H1 (cell line): ENCODE data around the gene SLC2A4RG. TPM values are rescaled to one million over a fixed set of nuclear protein-coding genes. Genes with fewer than 3 reads are reported as not detected.

Experiments
- CTCF ChIA-PET: fragments of 300-600 bp; sonication (Branson Sonifier 250); formaldehyde crosslinking; loops from one replicate; lab custom pipeline; 2021; ENCODE audit not compliant: partially characterized antibody; lab: Charles Lee
- POLR2A ChIA-PET: fragments of 300-600 bp; sonication (Branson Sonifier 250); formaldehyde crosslinking; loops from one replicate; lab custom pipeline; 2021; ENCODE audit warnings: inconsistent platforms; ENCODE audit not compliant: partially characterized antibody; lab: Charles Lee
- DNase-seq, 2 experiments: peaks; one replicate each; pipeline versions ENCODE4 v3.0.0 to v3.0.0-alpha.2; 2010 to 2022; ENCODE audit warnings: low spot score in 2 of 2, low read depth in 1 of 2, mixed read lengths in 1 of 2
- FAIRE-seq: peaks from 2 replicates; lab custom pipeline; 2011; peaks lifted over from hg19 to GRCh38; lab: Jason Lieb, UNC
- H2AFZ ChIP-seq: 2 replicates; pipeline ENCODE4 v1.8.1; 2012; ENCODE audit warnings: low read length, inconsistent platforms
- H2AK5ac ChIP-seq: 2 replicates; pipeline ENCODE4 v1.6.1; 2013; ENCODE audit warnings: low read depth, low read length
- H2BK120ac ChIP-seq: replicated peaks from 2 replicates; pipeline ENCODE3; 2013; ENCODE audit warnings: low read depth, low read length, inconsistent platforms
- H2BK12ac ChIP-seq: 2 replicates; pipeline ENCODE4 v1.6.1; 2013; ENCODE audit warnings: low read depth, low read length
- H2BK15ac ChIP-seq: 2 replicates; pipeline ENCODE4 v1.6.1; 2013; ENCODE audit warnings: low read length
- H2BK20ac ChIP-seq: 2 replicates; pipeline ENCODE4 v1.6.1; 2013; ENCODE audit warnings: low read length
- H2BK5ac ChIP-seq: 2 replicates; pipeline ENCODE4 v1.6.1; 2013; ENCODE audit warnings: low read depth, low read length
- H3K14ac ChIP-seq: 2 replicates; pipeline ENCODE4 v1.6.1; 2013; ENCODE audit warnings: inconsistent platforms; ENCODE audit not compliant: insufficient read length
- H3K18ac ChIP-seq: 2 replicates; pipeline ENCODE4 v1.6.1; 2013; ENCODE audit warnings: low read length; ENCODE audit errors: extremely low read depth
- H3K23ac ChIP-seq: 2 replicates; pipeline ENCODE4 v1.6.1; 2013; ENCODE audit warnings: inconsistent platforms; ENCODE audit not compliant: insufficient read length
- H3K23me2 ChIP-seq: 2 replicates; pipeline ENCODE4 v1.6.1; 2013; ENCODE audit warnings: low read depth, low read length
- H3K27ac ChIP-seq: 2 replicates; pipeline ENCODE4 v1.6.1; 2011; ENCODE audit warnings: low read depth, low read length, inconsistent platforms
- H3K27me3 ChIP-seq, 4 experiments: replicated peaks in 1 of 4; 1 replicate in 1 of 4; 2 replicates in 3 of 4; pipeline versions ENCODE4 v1.6.1 to v1.8.1; 2011 to 2013; ENCODE audit warnings: low read length in 3 of 4, mild to moderate bottlenecking in 3 of 4, inconsistent platforms in 2 of 4, mixed read lengths in 2 of 4, moderate library complexity in 1 of 4; ENCODE audit not compliant: control insufficient read depth in 3 of 4, insufficient read depth in 3 of 4; ENCODE audit errors: extremely low read depth in 1 of 4
- H3K36me3 ChIP-seq, 4 experiments: 2 replicates each; pipeline versions ENCODE4 v1.6.1 to v1.8.1; 2011 to 2013; ENCODE audit warnings: mild to moderate bottlenecking in 4 of 4, low read length in 3 of 4, moderate library complexity in 2 of 4, control low read depth in 1 of 4, inconsistent platforms in 1 of 4; ENCODE audit not compliant: insufficient read depth in 4 of 4, control insufficient read depth in 2 of 4
- H3K4ac ChIP-seq: replicated peaks from 2 replicates; pipeline ENCODE3; 2013; ENCODE audit warnings: low read length, low read depth, mixed read lengths, inconsistent platforms; ENCODE audit not compliant: insufficient read length
- H3K4me1 ChIP-seq, 4 experiments: replicated peaks in 1 of 4; 1 replicate in 1 of 4; 2 replicates in 3 of 4; pipeline versions ENCODE4 v1.6.1 to v1.8.1; 2011 to 2013; ENCODE audit warnings: low read length in 3 of 4, inconsistent platforms in 2 of 4, mixed read lengths in 1 of 4; ENCODE audit not compliant: insufficient read depth in 4 of 4, control insufficient read depth in 3 of 4
- H3K4me2 ChIP-seq, 2 experiments: 2 replicates each; pipeline versions ENCODE4 v1.6.1 to v1.8.1; 2011 to 2013; ENCODE audit warnings: low read depth in 2 of 2, low read length in 2 of 2, control low read depth in 1 of 2, inconsistent platforms in 1 of 2, mild to moderate bottlenecking in 1 of 2; ENCODE audit not compliant: insufficient read depth in 1 of 2
- H3K4me3 ChIP-seq, 4 experiments: fragments of 200-600, 300-600 bp in 1 of 4; sonication (generic), shearing (Covaris generic), sonication (Bioruptor Twin) in 1 of 4; 2 replicates each; pipeline versions ENCODE4 v1.5.1 to v1.8.1; 2011 to 2016; ENCODE audit warnings: low read length in 4 of 4, low read depth in 3 of 4, control low read depth in 2 of 4, inconsistent platforms in 2 of 4, mild to moderate bottlenecking in 2 of 4, mixed read lengths in 1 of 4, moderate library complexity in 1 of 4; ENCODE audit not compliant: insufficient read depth in 2 of 4; ENCODE audit errors: extremely low read depth in 1 of 4
- H3K56ac ChIP-seq: replicated peaks from 2 replicates; pipeline ENCODE3; 2013; ENCODE audit warnings: low read depth, mild to moderate bottlenecking, mixed read lengths, low read length, inconsistent platforms; ENCODE audit not compliant: insufficient read length
- H3K79me1 ChIP-seq: 2 replicates; pipeline ENCODE4 v1.6.1; 2013; ENCODE audit warnings: low read depth, low read length, control low read depth
- H3K79me2 ChIP-seq, 2 experiments: 2 replicates each; pipeline versions ENCODE4 v1.6.1 to v1.8.1; 2012 to 2013; ENCODE audit warnings: low read length in 2 of 2, mild to moderate bottlenecking in 2 of 2, inconsistent platforms in 1 of 2; ENCODE audit not compliant: insufficient read depth in 2 of 2, control insufficient read depth in 1 of 2
- H3K9ac ChIP-seq, 4 experiments: replicated peaks in 1 of 4; 1 replicate in 1 of 4; 2 replicates in 3 of 4; pipeline versions ENCODE4 v1.6.1 to v1.8.1; 2011 to 2013; ENCODE audit warnings: low read depth in 3 of 4, low read length in 3 of 4, control low read depth in 2 of 4, mild to moderate bottlenecking in 2 of 4, moderate library complexity in 2 of 4, inconsistent platforms in 1 of 4; ENCODE audit errors: extremely low read depth in 1 of 4
- H3K9me3 ChIP-seq, 2 experiments: 2 replicates each; pipeline versions ENCODE4 v1.6.1 to v1.8.1; 2012 to 2013; ENCODE audit warnings: mild to moderate bottlenecking in 2 of 2, moderate library complexity in 2 of 2, control low read depth in 1 of 2, inconsistent platforms in 1 of 2, low read depth in 1 of 2, low read length in 1 of 2, mixed read lengths in 1 of 2; ENCODE audit not compliant: insufficient read depth in 2 of 2
- H4K20me1 ChIP-seq, 2 experiments: replicated peaks in 1 of 2; 2 replicates each; pipeline versions ENCODE3 to v1.8.1; 2011 to 2013; ENCODE audit warnings: inconsistent platforms in 2 of 2, low read length in 2 of 2, mild to moderate bottlenecking in 1 of 2; ENCODE audit not compliant: insufficient read depth in 2 of 2, control insufficient read depth in 1 of 2
- H4K5ac ChIP-seq: 2 replicates; pipeline ENCODE4 v1.6.1; 2013; ENCODE audit warnings: low read length, low read depth, mixed read lengths, inconsistent platforms; ENCODE audit not compliant: insufficient read length
- H4K8ac ChIP-seq: 2 replicates; pipeline ENCODE4 v1.8.0; 2013; ENCODE audit warnings: mild to moderate bottlenecking, moderate library complexity, low read length, inconsistent platforms; ENCODE audit not compliant: insufficient read depth; ENCODE audit errors: extremely low read depth
- H4K91ac ChIP-seq: replicated peaks from 2 replicates; pipeline ENCODE3; 2013; ENCODE audit warnings: low read length, mixed read lengths, inconsistent platforms; ENCODE audit not compliant: insufficient read length
- KDM5A ChIP-seq: fragments of 200-600 bp; IDR thresholded peaks from 2 replicates; pipeline ENCODE4 v1.7.1; 2012; ENCODE audit warnings: mild to moderate bottlenecking, low read length, inconsistent platforms, mixed read lengths
- PHF8 ChIP-seq: fragments of 200-600 bp; sonication (generic); conservative IDR thresholded peaks from 2 replicates; pipeline ENCODE4 v1.7.1; 2012; ENCODE audit warnings: low read depth, mild to moderate bottlenecking, inconsistent platforms, low read length, moderate library complexity
- POU5F1 ChIP-seq: IDR thresholded peaks from 2 replicates; pipeline ENCODE4 v1.6.1; 2011; ENCODE audit warnings: low read depth, mild to moderate bottlenecking, low read length, moderate library complexity
- TCF12 ChIP-seq: IDR thresholded peaks from 2 replicates; pipeline ENCODE4 v1.6.1; 2011; ENCODE audit warnings: low read depth, mild to moderate bottlenecking, low read length
- WGBS, 2 experiments: shearing (Covaris generic) in 1 of 2; methylation state at CpG; one replicate each; pipeline versions ENCODE4 v1.1.6 to v1.1.7; 2013 to 2015; ENCODE audit warnings: low lambda C conversion rate in 2 of 2, mixed read lengths in 2 of 2, inconsistent platforms in 1 of 2, low coverage in 1 of 2, missing lambda C conversion rate in 1 of 2; ENCODE audit not compliant: insufficient replicate concordance in 2 of 2, insufficient coverage in 1 of 2, insufficient read length in 1 of 2; ENCODE audit errors: extremely low coverage in 1 of 2, missing lambda C conversion rate in 1 of 2; 5-methylcytosine and 5-hydroxymethylcytosine counted together
- long read RNA-seq, 2 experiments: library from RNA in 1 of 2; library from capped mRNA in 1 of 2; stranded (forward); transcript quantifications; one replicate each; pipeline ENCODE4 v2.0.0, GENCODE V29; 2021; ENCODE audit warnings: inconsistent platforms in 1 of 2
- polyA minus RNA-seq, 3 experiments: library from RNA; depleted of rRNA, polyadenylated mRNA; stranded (reverse); fragments of >200 nt; gene quantifications; 1 replicate in 2 of 3; 2 replicates in 1 of 3; pipeline ENCODE4 v1.2.3, GENCODE V29; 2011
- polyA plus RNA-seq, 7 experiments: library from polyadenylated mRNA; depleted of rRNA in 3 of 7; stranded (reverse) in 5 of 7; unstranded in 2 of 7; fragments of >200 nt in 5 of 7; fragments of 200-250 nt in 2 of 7; gene quantifications; 1 replicate in 5 of 7; 2 replicates in 1 of 7; 4 replicates in 1 of 7; pipeline versions ENCODE4 v1.2.1 to v1.2.3, GENCODE V29; 2011 to 2013; ENCODE audit warnings: missing spikeins in 2 of 7, mixed read lengths in 2 of 7
- total RNA-seq: library from RNA; stranded (reverse); fragmentation: NEBNext Ultra II Directional; extraction: Animal tissue kit (Norgen Biotek cat#: 25700); gene quantifications from 2 replicates; pipeline ENCODE4 v1.2.1, GENCODE V29; 2021

Gene SLC2A4RG, protein sequence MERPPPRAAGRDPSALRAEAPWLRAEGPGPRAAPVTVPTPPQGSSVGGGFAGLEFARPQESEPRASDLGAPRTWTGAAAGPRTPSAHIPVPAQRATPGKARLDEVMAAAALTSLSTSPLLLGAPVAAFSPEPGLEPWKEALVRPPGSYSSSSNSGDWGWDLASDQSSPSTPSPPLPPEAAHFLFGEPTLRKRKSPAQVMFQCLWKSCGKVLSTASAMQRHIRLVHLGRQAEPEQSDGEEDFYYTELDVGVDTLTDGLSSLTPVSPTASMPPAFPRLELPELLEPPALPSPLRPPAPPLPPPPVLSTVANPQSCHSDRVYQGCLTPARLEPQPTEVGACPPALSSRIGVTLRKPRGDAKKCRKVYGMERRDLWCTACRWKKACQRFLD
- total RNA-seq (25.0 and 29.1 TPM in 2 replicates), polyA plus RNA-seq (2011; rRNA removed) (15.9 and 32.9 TPM in 2 replicates), polyA minus RNA-seq (2011; rRNA and poly(A)+ RNA removed) (2.3 and 2.8 TPM in 2 replicates)
- polyA plus RNA-seq (2011; cell fraction: cytosol; rRNA removed) = 25.5 TPM
- polyA plus RNA-seq (2011; cell fraction: nucleus; rRNA removed) = 164 TPM
- polyA plus RNA-seq (2012, experiment 1 of 2) = 12.2 to 32.2 TPM (median 25.5 TPM) in 4 replicates
- polyA plus RNA-seq (2012, experiment 2 of 2) = 12.8 TPM
- 33.5 TPM for polyA plus RNA-seq (2013, experiment 1 of 2)
- polyA plus RNA-seq (2013, experiment 2 of 2) = 30.8 TPM
- 14.1 TPM for polyA minus RNA-seq (2011; cell fraction: cytosol; rRNA and poly(A)+ RNA removed)
- polyA minus RNA-seq (2011; cell fraction: nucleus; rRNA and poly(A)+ RNA removed) = 22.7 TPM
- long read RNA-seq, experiment 1, transcript SLC2A4RG-201 (8 exons, 1,731 nt) = major isoform, 6 of 28 reads
- long read RNA-seq, experiment 1, partial matches to known transcripts = 18 of 28 reads
- long read RNA-seq, experiment 1, other reads (novel, unspliced or antisense) = 4 of 28 reads
- long read RNA-seq, experiment 2 = 0 reads

DNA sequence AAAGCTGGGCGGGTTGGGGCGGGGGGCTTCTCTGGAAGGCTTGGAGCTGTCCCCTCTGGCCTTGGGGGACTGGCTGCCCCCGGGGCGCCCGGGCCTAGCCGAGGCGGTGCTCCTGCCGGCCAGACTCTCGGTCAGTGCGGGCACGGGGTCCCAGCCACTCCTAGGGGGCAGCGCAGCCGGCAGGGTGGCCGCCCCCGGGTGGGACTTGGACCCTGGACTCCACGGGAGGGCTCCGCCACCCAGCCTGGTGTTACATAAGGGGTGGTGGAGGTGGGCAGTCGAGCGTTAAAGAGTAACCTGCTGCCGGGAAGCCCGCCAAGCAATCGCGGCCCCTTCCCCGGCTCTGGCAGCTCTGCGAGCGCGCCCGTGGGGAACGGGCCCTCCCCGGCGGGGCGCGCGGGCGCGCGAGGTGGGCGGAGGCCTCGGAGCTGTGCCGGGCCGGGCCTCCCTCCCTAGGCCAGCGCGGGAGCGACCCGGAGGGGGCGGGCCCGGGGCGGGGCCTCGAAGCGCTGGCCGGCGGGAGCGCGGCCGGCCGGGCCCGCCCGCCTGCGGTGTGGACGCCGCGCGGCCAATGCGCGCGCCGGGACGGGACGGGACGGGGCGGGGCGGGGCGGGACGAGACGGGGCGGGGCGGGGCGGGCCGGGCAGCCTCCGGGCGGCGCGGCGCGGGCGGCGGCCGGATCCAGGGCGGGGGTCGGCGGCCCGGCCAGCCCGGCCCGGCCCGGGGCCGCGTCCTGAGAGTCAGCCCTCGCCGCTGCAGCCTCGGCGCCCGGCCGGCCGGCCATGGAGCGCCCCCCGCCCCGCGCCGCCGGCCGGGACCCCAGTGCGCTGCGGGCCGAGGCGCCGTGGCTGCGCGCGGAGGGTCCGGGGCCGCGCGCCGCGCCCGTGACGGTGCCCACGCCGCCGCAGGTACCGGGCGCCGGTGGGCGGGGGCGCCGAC, at the start of gene SLC2A4RG:
SLC2A4RG (plus strand) TSS at position 647 of the 940 bp plus-strand sequence; CDS start at position 784, 137 bp downstream.
- Histone ChIP-seq H3K56ac (no peak within 1 kb of the TSS), H2AFZ (no peak within 1 kb of the TSS), H3K79me2 (no peaks in the 10 kb centered on the region), H3K23me2 (peaks cover 13% of the 10 kb centered on the region; the same call in 1 of the 2 replicates), H3K4ac (peak within 1 kb of the TSS; percentile 11), H2AK5ac (no peak within 1 kb of the TSS), H2BK15ac (no peak within 1 kb of the TSS; the same call in 1 of the 2 replicates), H3K4me1 (peaks cover 0 to 20% (median 11%) of the 10 kb centered on the region in 4 experiments; a peak in 6 of 7 replicates), H3K4me2 (peak within 1 kb of the TSS; percentile 71 to 95), H4K20me1 (peaks cover 1 to 20% of the 10 kb centered on the region in 2 experiments), H3K79me1 (no peaks in the 10 kb centered on the region), H3K27me3 (peaks cover 0 to 12% (median 8%) of the 10 kb centered on the region in 4 experiments; a peak in 4 of 7 replicates), H3K4me3 (peak within 1 kb of the TSS; percentile 49 to 83 (median 60)), H2BK12ac (no peak within 1 kb of the TSS), H4K91ac (peak within 1 kb of the TSS; percentile 54), H3K9ac (peak within 1 kb of the TSS; percentile 49 to 86 (median 52); a peak in 6 of 7 replicates), H4K5ac (no peak within 1 kb of the TSS), H2BK20ac (no peak within 1 kb of the TSS), H3K27ac (no peak within 1 kb of the TSS), H3K18ac (peak within 1 kb of the TSS; percentile 60), H4K8ac (peak within 1 kb of the TSS; percentile 93), H3K14ac (no peak within 1 kb of the TSS), H2BK5ac (peak within 1 kb of the TSS; percentile 78; the same call in 1 of the 2 replicates), H3K23ac (no peak within 1 kb of the TSS), H2BK120ac (no peak within 1 kb of the TSS), H3K9me3 (no peaks in the 10 kb centered on the region), H3K36me3 (peaks cover 0 to 23% (median 5%) of the 10 kb centered on the region in 4 experiments; a peak in 2 of 8 replicates)
- DNase-seq = peak in 1 of 2 experiments; percentile 79
- ChIA-PET CTCF (interaction anchor here (0.6 to 2.6 kb wide), 6 partner anchors 11 to 97 kb away, joined by 3 to 7 read pairs (median 4); no protein-coding TSS in a partner anchor), POLR2A (interaction anchor here (0.6 to 3.0 kb wide), 10 partner anchors 8 to 234 kb away, joined by 3 to 16 read pairs (median 5); partner anchors contain the start of genes ARFRP1, TPD52L2 and ZGPAT)
- no peak for FAIRE-seq
- TF ChIP-seq PHF8 (0 out of 2 replicates have a peak, but pooled peaks have one; percentile 11), TCF12 (no peak), KDM5A (no peak), POU5F1 (no peak)
- WGBS, 2 experiments = 3% methylated on average over 34 of the region's 136 CpGs; no CpG with 5 or more reads in 1 of the 2 experiments
